ENCODE results near the gene SOX1. TPM values are rescaled to one million over a fixed set of nuclear protein-coding genes. Genes with fewer than 3 reads are reported as not detected.

The SOX1 gene
- total RNA-seq, 2 donors from 2014 or later = not detected

DNA sequence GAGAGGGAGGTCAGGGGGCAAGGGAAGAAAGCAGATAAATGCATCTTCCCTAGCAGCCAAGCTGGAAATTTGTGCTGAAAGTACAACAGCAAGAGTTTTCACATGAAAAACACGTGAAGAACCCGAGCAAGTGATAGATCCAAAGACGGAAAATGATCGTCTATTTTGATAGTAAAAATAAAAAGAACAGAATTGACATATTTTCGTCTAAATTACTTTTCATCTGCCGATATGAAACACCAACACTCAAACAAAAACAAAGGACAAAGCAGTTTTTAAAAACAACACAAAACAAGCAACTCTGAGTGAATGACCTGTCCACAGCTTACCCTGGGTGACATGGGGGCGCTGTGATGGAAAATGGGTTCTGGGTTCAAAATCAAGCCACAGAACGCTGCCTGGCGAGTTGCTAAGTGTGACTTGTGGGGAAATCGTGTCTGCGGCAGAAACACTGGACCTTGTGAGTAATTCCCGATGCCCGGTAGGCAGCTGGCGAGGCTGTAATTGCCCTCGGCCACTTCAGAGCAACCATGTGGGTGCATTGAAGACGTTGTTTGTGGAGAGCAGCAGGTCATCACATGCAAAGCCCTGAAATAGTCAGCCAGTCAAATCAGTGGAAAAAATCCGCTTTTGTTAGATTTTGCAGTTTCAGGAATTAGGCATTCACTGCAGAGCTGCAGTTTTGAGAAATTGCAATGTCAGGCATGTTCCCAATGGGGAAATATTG, 7.4 kb downstream of the SOX1 start:
- ATAC-seq = no peak
- intact Hi-C loops (cut with DNase I) = no loop called here
- DNase-seq = no peak
- H3K27ac ChIP-seq = no peak overlapping the region
- TF ChIP-seq, protein P1, sequence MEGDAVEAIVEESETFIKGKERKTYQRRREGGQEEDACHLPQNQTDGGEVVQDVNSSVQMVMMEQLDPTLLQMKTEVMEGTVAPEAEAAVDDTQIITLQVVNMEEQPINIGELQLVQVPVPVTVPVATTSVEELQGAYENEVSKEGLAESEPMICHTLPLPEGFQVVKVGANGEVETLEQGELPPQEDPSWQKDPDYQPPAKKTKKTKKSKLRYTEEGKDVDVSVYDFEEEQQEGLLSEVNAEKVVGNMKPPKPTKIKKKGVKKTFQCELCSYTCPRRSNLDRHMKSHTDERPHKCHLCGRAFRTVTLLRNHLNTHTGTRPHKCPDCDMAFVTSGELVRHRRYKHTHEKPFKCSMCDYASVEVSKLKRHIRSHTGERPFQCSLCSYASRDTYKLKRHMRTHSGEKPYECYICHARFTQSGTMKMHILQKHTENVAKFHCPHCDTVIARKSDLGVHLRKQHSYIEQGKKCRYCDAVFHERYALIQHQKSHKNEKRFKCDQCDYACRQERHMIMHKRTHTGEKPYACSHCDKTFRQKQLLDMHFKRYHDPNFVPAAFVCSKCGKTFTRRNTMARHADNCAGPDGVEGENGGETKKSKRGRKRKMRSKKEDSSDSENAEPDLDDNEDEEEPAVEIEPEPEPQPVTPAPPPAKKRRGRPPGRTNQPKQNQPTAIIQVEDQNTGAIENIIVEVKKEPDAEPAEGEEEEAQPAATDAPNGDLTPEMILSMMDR (IDR thresholded peaks at IDR 0.05) = no peak
- TF ChIP-seq POLR2A (IDR thresholded peaks at IDR 0.05) = no peak
- H3K27me3 ChIP-seq = peaks cover 0 to 18% of the 10 kb centered on the region in 2 donors
- peaks cover 23% of the 10 kb centered on the region for H3K4me1 ChIP-seq
- no peak overlapping the region for H3K4me3 ChIP-seq
- 5 to 6% methylated on average over 17 of the region's 17 CpGs for WGBS, 2 donors
- no peaks in the 10 kb centered on the region for H3K9me3 ChIP-seq
- H3K36me3 ChIP-seq (replicated peaks in 1 of 2; ENCODE audit: insufficient read depth in 1 of 2, low read depth in 2 of 2) = no peaks in the 10 kb centered on the region

DNA sequence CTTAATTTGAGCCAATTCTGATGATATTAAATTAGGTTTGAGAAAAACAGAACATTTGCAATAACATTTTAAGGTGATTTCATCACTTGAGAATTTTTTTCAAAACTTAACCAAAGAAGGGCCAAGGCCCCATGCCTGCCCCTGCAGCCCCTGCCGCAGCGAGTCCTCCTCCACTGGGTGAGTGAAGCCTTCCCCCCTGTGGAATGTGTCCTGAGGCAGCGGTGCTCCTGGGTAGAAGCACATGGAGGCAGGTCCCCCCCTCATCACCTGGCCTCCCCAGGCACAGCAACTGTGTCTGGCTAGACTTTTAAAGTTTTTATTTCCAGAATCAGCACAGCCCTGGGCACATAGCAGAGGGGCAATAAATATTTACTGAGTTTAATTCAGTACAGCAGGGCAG, 10.8 kb downstream of the SOX1 start:
- WGBS, 2 donors = 28 to 30% methylated on average over 3 of the region's 3 CpGs
- no peaks in the 10 kb centered on the region for H3K36me3 ChIP-seq (replicated peaks in 1 of 2; ENCODE audit: insufficient read depth in 1 of 2, low read depth in 2 of 2)
- H3K27me3 ChIP-seq = peaks cover 0 to 8% of the 10 kb centered on the region in 2 donors
- DNase-seq (no peak), ATAC-seq (no peak)
- H3K4me3 ChIP-seq = no peak overlapping the region
- H3K4me1 ChIP-seq = peaks cover 17% of the 10 kb centered on the region
- intact Hi-C loops (cut with DNase I) = no loop called here
- H3K27ac ChIP-seq = no peak overlapping the region
- TF ChIP-seq POLR2A (IDR thresholded peaks at IDR 0.05) = no peak
- TF ChIP-seq, protein P1 (IDR thresholded peaks at IDR 0.05) = no peak
- H3K9me3 ChIP-seq = no peaks in the 10 kb centered on the region

DNA sequence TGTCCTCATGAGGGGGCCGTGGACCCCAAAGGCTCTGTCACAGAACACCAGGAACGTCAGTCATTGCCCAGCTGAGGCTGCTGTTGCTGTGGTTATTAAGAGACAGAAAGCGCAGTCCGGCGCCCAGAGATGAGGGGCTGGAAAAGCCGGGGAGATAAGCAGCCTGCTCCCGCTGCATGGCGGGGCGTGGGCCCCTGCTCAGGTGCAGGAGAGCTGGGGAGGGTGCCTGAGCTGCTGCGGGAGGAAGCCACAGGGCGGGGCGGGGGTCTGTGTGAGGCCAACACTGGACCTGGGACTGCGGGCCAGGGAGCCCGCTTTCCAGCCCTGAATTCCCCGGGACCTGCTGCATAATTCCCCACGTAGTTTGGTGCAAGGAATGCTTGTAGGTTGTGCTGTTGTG, 11.3 kb downstream of the SOX1 start:
- H3K27me3 ChIP-seq = peaks cover 0 to 8% of the 10 kb centered on the region in 2 donors
- no peak for TF ChIP-seq POLR2A (IDR thresholded peaks at IDR 0.05)
- TF ChIP-seq, protein P1 (IDR thresholded peaks at IDR 0.05) = no peak
- no peak overlapping the region for H3K27ac ChIP-seq
- 9 to 16% methylated on average over 5 to 16 of the region's 16 CpGs for WGBS, 2 donors
- H3K36me3 ChIP-seq (replicated peaks in 1 of 2; ENCODE audit: insufficient read depth in 1 of 2, low read depth in 2 of 2) = no peaks in the 10 kb centered on the region
- no peak overlapping the region for H3K4me3 ChIP-seq
- H3K9me3 ChIP-seq = no peaks in the 10 kb centered on the region
- DNase-seq (no peak), ATAC-seq (no peak)
- peaks cover 12% of the 10 kb centered on the region for H3K4me1 ChIP-seq
- intact Hi-C loops (cut with DNase I) = no loop called here

DNA sequence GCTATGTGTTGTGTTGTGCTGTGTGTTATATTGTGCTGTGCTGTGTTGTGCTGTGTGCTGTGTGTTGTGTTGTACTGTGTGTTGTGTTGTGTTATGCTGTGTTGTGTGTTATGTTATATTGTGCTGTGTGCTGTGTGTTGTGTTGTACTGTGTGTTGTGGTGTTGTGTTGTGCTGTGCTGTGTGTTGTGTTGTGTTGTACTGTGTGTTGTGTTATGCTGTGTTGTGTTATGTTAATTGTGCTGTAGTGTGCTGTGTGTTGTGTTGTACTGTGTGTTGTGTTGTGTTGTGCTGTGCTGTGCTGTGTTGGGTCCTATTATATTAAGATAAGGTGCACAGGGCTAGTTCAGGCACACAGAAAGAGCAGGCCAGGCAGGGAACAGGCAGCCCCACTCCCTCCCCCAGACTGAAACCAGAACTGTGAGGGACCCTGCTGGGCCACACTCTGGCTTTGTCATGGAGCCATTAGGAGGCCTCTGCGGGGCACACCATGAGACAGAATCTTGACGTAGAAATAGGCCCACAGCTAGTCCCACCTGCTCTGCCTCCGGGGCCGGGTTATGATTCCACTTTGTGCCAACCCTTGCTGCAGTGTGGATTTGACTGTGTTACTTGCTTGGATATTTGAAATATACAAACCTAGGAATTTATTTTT, 12.1 kb downstream of the SOX1 start:
- 45 to 48% methylated on average over 3 to 4 of the region's 4 CpGs for WGBS, 2 donors
- H3K27ac ChIP-seq = no peak overlapping the region
- H3K9me3 ChIP-seq = peaks cover 0 to 5% (median 0%) of the 10 kb centered on the region in 3 donors
- TF ChIP-seq, protein P1 (IDR thresholded peaks at IDR 0.05) = no peak
- no peak for TF ChIP-seq POLR2A (IDR thresholded peaks at IDR 0.05)
- no peaks in the 10 kb centered on the region for H3K36me3 ChIP-seq (replicated peaks in 1 of 2; ENCODE audit: insufficient read depth in 1 of 2, low read depth in 2 of 2)
- no peak for DNase-seq
- no peak for ATAC-seq
- peaks cover 4% of the 10 kb centered on the region for H3K4me1 ChIP-seq
- intact Hi-C loops (cut with DNase I) = no loop called here
- no peak overlapping the region for H3K4me3 ChIP-seq
- H3K27me3 ChIP-seq = peaks cover 0 to 8% of the 10 kb centered on the region in 2 donors

Data from body of pancreas (tissue), 4 donors.